ENCODE data around the gene CD300LF. TPM values are rescaled to one million over a fixed set of nuclear protein-coding genes. Genes with fewer than 3 reads are reported as not detected.

CD300LF gene
- total and polyA plus RNA-seq, 9 of the 15 experiments (the other 6 are each of a cell fraction or from before 2014, with no cell fraction given): not detected

DNA sequence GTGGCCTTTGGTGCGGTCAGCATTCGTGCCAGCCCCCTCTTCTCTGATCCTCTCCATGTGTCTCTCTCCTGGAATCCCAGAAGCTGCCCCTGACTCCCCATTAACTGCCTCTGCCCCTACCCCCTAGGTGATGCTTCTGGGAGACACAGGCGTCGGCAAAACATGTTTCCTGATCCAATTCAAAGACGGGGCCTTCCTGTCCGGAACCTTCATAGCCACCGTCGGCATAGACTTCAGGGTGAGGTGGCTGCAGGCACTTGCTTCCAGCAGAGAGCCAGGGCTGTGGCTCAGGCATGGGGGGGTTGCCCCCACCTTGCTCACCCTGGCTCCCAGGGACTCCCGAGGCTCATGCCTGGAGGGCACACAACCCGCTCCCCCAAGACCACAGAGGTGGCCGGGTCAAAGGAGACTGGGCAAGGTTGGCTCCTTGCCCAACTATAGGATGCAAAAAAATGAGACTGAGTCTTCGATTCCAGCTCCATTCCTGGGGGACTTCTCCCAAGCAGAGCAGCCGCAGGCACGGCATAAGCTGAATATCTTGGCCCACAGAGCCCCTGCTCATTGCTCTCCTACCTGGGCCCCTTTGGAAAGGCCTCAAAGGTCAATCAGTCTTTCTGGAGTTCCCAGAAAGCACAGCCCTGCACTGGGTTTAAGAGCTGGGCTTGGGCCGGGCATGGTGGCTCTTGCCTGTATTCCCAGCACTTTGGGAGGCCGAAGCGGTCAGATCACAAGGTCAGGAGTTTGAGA lies 28.1 kb upstream of the CD300LF start:
- Histone ChIP-seq H3K9ac (ENCODE audit: insufficient read depth in 1 of 2, low read depth in 2 of 2, low read length in 2 of 2) (no peak overlapping the region), H3K4me1 (replicated peaks in 1 of 2; ENCODE audit: control insufficient read depth in 2 of 2, insufficient read depth in 2 of 2, low read length in 2 of 2) (peaks cover 4 to 32% of the 10 kb centered on the region in 2 experiments), H4K20me1 (replicated peaks; ENCODE audit: control insufficient read depth, insufficient read depth, low read length) (peaks cover 5% of the 10 kb centered on the region; the same call in 1 of the 2 replicates), H3K9me3 (replicated peaks; ENCODE audit: control insufficient read depth, insufficient read depth, low read depth, low read length) (no peaks in the 10 kb centered on the region), H3K4me2 (ENCODE audit: insufficient read depth, low read length) (no peak overlapping the region), H3K27ac (ENCODE audit: extremely low read depth, low read depth, low read length) (no peak overlapping the region), H3K27me3 (ENCODE audit: control insufficient read depth in 2 of 2, insufficient read depth in 2 of 2, low read length in 2 of 2) (peaks cover 28 to 63% of the 10 kb centered on the region in 2 experiments; a peak in 4 of 5 replicates), H3K79me2 (ENCODE audit: control insufficient read depth, insufficient read depth, low read length) (no peaks in the 10 kb centered on the region), H3K4me3 (no peak overlapping the region), H3K36me3 (ENCODE audit: control insufficient read depth, insufficient read depth, low read length) (no peaks in the 10 kb centered on the region), H3K9me1 (ENCODE audit: control insufficient read depth, insufficient read depth, low read length) (no peaks in the 10 kb centered on the region), H2AFZ (ENCODE audit: low read depth, low read length) (no peak overlapping the region)
- FAIRE-seq: no peak
- ChIA-PET POLR2A (interaction anchor here (0.8 to 1.0 kb wide), 2 partner anchors 18 to 117 kb away, joined by 3 read pairs; no protein-coding TSS in a partner anchor), CTCF (ENCODE audit: low intra/inter-chr PET ratio) (interaction anchor here (0.6 kb wide), 1 partner anchor 57 kb away, joined by 3 read pairs; no protein-coding TSS in a partner anchor)
- DNase-seq (ENCODE audit: extremely low read depth in 1 of 4, low spot score in 3 of 4): no peak
- 10% methylated on average over 17 of the region's 17 CpGs for WGBS (ENCODE audit: insufficient coverage, low coverage, missing lambda C conversion rate)
- BruUV-seq (replicated peaks): no TSS peak
- intact Hi-C loops (cut with micrococcal nuclease) (loop anchor here (5.0 kb wide), 1 partner anchor 111 kb away; no protein-coding TSS in a partner anchor), in situ Hi-C loops (cut with MboI) (loop anchor here (5.0 kb wide), 1 partner anchor 216 kb away; no protein-coding TSS in a partner anchor)
- ATAC-seq: no peak
- TF ChIP-seq SAP30 (IDR thresholded peaks at IDR 0.05; ENCODE audit: borderline replicate concordance, insufficient read depth, low read depth, low read length, poor library complexity, severe bottlenecking): no peak
- TF ChIP-seq TAF7 (tag; IDR thresholded peaks at IDR 0.05): no peak
- TF ChIP-seq, protein P1, sequence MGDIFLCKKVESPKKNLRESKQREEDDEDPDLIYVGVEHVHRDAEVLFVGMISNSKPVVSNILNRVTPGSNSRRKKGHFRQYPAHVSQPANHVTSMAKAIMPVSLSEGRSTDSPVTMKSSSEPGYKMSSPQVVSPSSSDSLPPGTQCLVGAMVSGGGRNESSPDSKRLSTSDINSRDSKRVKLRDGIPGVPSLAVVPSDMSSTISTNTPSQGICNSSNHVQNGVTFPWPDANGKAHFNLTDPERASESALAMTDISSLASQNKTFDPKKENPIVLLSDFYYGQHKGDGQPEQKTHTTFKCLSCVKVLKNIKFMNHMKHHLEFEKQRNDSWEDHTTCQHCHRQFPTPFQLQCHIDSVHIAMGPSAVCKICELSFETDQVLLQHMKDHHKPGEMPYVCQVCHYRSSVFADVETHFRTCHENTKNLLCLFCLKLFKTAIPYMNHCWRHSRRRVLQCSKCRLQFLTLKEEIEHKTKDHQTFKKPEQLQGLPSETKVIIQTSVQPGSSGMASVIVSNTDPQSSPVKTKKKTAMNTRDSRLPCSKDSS (IDR thresholded peaks at IDR 0.05; ENCODE audit: low read depth, partially characterized antibody): no peak
- TF ChIP-seq SMAD1 (IDR thresholded peaks at IDR 0.05; ENCODE audit: low read depth, low read length, partially characterized antibody): no peak
- TF ChIP-seq NFIC (IDR thresholded peaks at IDR 0.05): peak; percentile 23; the same call in 1 of the 2 replicates

All from K562 (cell line).